Mesothelial cell of epicardium (in vitro differentiated cells): ENCODE results near the gene SCAI. TPM values are rescaled to one million over a fixed set of nuclear protein-coding genes. Genes with fewer than 3 reads are reported as not detected.
"Not testable (repeated sequence)": the region's sequence is repeated elsewhere in the genome, so short reads cannot be mapped to it uniquely, and the experiment has no call there.

Source experiments
- DNase-seq, 2 experiments: peaks; one replicate each; pipeline ENCODE4 v3.0.0; 2021; ENCODE audit warnings: low spot score in 2 of 2; ENCODE audit not compliant: unreplicated experiment in 2 of 2
- H3K27ac Mint-ChIP-seq: 2 replicates; pipeline ENCODE4 v1.8.0; 2021; ENCODE audit warnings: mixed read lengths
- H3K27me3 Mint-ChIP-seq: 2 replicates; pipeline ENCODE4 v1.8.0; 2021; ENCODE audit warnings: low read depth, mixed read lengths
- H3K36me3 Mint-ChIP-seq: 2 replicates; pipeline ENCODE4 v1.8.0; 2021; ENCODE audit warnings: mixed read lengths
- H3K4me1 Mint-ChIP-seq: 2 replicates; pipeline ENCODE4 v1.8.0; 2021; ENCODE audit warnings: mixed read lengths
- H3K4me3 Mint-ChIP-seq: 2 replicates; pipeline ENCODE4 v1.8.0; 2021; ENCODE audit warnings: mild to moderate bottlenecking, moderate library complexity, mixed read lengths
- H3K9me3 Mint-ChIP-seq: 2 replicates; pipeline ENCODE4 v1.8.0; 2021; ENCODE audit warnings: mixed read lengths
- total RNA-seq: library from RNA; stranded (reverse); gene quantifications from 3 replicates; pipeline ENCODE4 v1.2.1, GENCODE V29; 2021
- TF ChIP-seq, protein P1 (sequence below): fragments of 200-600 bp; sonication (generic); IDR thresholded peaks from one replicate; pipeline ENCODE4 v1.5.0; 2021; ENCODE audit warnings: antibody characterized with exemption; ENCODE audit not compliant: unreplicated experiment

SCAI gene
- total RNA-seq, 1 donor from 2014 or later = 22.7 TPM

DNA sequence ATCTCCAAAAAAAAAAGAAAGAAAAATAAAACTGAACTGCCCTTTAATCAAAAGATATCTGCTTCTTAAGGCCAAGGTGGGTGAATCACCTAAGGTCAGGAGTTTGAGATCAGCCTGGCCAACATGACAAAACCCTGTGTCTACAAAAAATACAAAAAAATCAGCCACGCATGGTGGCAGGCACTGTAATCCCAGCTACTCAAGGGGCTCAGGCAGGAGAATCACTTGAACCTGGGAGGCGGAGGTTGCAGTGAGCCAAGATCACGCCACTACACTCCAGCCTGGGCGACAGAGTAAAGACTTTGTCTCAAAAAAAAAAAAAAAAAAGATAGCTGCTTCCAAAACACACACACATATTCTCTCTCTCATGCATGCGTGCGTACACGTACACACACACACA is 17.8 kb downstream of the SCAI start:
- TF ChIP-seq, protein P1, sequence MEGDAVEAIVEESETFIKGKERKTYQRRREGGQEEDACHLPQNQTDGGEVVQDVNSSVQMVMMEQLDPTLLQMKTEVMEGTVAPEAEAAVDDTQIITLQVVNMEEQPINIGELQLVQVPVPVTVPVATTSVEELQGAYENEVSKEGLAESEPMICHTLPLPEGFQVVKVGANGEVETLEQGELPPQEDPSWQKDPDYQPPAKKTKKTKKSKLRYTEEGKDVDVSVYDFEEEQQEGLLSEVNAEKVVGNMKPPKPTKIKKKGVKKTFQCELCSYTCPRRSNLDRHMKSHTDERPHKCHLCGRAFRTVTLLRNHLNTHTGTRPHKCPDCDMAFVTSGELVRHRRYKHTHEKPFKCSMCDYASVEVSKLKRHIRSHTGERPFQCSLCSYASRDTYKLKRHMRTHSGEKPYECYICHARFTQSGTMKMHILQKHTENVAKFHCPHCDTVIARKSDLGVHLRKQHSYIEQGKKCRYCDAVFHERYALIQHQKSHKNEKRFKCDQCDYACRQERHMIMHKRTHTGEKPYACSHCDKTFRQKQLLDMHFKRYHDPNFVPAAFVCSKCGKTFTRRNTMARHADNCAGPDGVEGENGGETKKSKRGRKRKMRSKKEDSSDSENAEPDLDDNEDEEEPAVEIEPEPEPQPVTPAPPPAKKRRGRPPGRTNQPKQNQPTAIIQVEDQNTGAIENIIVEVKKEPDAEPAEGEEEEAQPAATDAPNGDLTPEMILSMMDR = no peak
- DNase-seq = no peak
- Mint-ChIP-seq H3K36me3 (peaks cover 4% of the 10 kb centered on the region), H3K27me3 (no peaks in the 10 kb centered on the region), H3K27ac (no peak overlapping the region), H3K9me3 (no peaks in the 10 kb centered on the region), H3K4me1 (peaks cover 5% of the 10 kb centered on the region), H3K4me3 (no peak overlapping the region)

DNA sequence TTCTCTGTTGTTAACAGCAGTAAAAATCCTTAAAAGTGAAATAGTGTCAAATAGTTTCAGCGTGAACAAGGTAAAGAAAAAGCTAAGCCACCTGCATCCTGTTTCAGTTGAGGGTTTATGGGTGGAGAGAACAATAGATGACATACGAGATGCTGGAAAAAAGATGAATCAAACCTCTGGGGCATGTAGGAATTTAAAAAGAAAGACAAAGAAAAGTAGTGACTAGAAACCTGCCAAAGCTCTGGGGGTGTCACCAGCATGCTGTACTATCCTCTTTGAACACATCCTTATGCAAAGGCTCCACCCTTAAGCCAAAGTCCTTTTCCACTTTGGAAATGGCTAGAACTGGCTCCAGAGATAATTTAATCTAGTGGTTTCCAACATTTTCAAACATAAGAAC is 22.2 kb downstream of the SCAI start:
- H3K4me1 Mint-ChIP-seq = peaks cover 13% of the 10 kb centered on the region

DNA sequence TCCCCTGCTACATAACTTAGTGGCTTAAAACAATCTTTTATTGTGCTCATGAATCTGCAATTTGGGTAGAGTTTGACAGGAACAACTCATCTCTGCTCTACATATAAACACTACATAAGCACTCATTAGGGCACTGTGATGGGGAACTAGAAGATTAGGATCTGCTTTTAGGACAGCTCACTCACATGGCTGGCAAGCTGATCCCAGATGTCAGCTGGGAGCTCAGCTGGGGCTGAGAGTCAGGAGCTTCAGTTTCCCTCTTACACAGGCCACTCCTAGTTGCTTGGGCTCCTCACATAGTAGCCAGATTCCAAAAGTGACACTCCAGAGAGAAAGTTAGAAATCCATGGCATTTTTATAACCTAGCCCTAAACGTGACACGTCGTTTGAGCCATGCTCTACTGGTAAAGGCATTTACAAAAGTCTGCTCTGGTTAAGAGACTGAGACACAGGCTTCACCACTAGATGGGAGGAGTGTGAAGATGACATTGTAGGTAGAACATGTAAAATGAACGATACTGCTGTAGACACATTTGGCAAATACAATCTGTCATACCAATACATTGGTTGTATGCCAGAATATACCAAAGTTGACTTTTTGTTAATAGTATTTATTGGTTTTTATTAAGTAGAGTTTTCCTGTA is 23.6 kb downstream of the SCAI start:
- Mint-ChIP-seq H3K36me3 (peaks cover 9% of the 10 kb centered on the region), H3K4me3 (no peak overlapping the region), H3K4me1 (peaks cover 9% of the 10 kb centered on the region), H3K27me3 (no peaks in the 10 kb centered on the region), H3K27ac (peak overlapping the region; percentile 17), H3K9me3 (peaks cover 3% of the 10 kb centered on the region)
- no peak for DNase-seq
- TF ChIP-seq, protein P1 = no peak

More for the DNA sequence above, 22.2 kb downstream of the SCAI start:
- no peaks in the 10 kb centered on the region for H3K27me3 Mint-ChIP-seq
- TF ChIP-seq, protein P1 = no peak
- H3K36me3 Mint-ChIP-seq = peaks cover 9% of the 10 kb centered on the region
- no peak for DNase-seq
- H3K9me3 Mint-ChIP-seq = no peaks in the 10 kb centered on the region
- no peak overlapping the region for H3K27ac Mint-ChIP-seq
- H3K4me3 Mint-ChIP-seq = no peak overlapping the region

DNA sequence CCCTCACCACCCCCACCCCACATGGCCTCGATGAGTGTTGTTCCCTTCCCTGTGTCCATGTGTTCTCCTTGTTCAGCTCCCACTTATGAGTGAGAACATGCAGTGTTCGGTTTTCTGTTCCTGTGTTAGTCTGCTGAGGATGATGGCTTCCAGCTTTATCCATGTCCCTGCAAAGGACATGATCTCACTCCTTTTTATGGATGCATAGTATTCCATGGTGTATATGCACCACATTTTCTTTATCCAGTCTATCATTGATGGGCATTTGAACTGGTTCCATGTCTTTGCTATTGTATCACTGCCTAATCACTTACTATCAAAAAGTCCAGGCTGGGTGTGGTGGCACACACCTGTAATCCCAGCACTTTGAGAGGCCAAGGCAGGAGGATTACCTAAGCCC is 24.6 kb downstream of the SCAI start:
- not testable (repeated sequence) for H3K27ac Mint-ChIP-seq, H3K9me3 Mint-ChIP-seq, DNase-seq, H3K4me1 Mint-ChIP-seq, H3K4me3 Mint-ChIP-seq, H3K36me3 Mint-ChIP-seq, H3K27me3 Mint-ChIP-seq

DNA sequence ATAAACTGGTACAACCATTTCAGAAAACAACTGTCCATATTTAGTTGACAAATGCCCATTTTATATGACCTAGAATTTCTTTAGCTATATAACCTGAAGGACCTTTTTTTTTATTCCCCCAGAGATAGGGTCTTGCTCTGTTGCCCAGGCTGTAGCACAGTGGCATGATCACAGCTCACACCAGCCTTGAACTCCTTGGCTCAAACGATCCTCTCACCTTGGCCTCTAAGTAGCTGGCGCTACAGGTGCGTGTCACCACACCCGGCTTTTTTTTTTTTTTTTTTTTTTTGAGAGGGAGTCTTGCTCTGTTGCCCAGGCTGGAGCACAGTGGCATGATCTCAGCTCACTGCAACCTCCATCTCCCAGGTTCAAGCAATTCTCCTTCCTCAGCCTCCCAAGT is 28.8 kb downstream of the SCAI start:
- Mint-ChIP-seq H3K9me3 (peaks cover 42% of the 10 kb centered on the region), H3K36me3 (peaks cover 41% of the 10 kb centered on the region)
- H3K4me1 Mint-ChIP-seq, H3K27me3 Mint-ChIP-seq, H3K27ac Mint-ChIP-seq, H3K4me3 Mint-ChIP-seq, DNase-seq: not testable (repeated sequence)

DNA sequence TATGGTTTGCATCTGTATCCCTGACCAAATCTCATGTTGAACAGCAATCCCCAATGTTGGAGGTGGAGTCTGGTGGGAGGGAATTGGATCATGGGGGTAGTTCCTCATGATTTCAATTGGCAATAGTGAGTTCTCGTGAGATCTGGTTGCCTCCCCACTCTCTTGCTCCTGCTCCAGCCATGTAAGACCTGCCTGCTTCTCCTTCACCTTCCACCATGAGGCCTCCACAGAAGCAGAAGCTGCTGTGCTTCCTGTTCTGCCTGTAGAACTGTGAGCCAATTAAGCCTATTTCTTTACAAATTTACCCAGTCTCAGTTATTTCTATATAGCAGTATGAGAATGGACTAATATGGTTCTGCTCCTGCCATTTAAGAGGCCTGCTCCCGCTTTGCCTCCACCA is 32.9 kb downstream of the SCAI start:
- Mint-ChIP-seq H3K4me1 (peaks cover 5% of the 10 kb centered on the region), H3K4me3 (no peak overlapping the region), H3K9me3 (peaks cover 42% of the 10 kb centered on the region), H3K36me3 (peaks cover 40% of the 10 kb centered on the region), H3K27ac (no peak overlapping the region), H3K27me3 (no peaks in the 10 kb centered on the region)
- no peak for DNase-seq
- TF ChIP-seq, protein P1 = no peak

DNA sequence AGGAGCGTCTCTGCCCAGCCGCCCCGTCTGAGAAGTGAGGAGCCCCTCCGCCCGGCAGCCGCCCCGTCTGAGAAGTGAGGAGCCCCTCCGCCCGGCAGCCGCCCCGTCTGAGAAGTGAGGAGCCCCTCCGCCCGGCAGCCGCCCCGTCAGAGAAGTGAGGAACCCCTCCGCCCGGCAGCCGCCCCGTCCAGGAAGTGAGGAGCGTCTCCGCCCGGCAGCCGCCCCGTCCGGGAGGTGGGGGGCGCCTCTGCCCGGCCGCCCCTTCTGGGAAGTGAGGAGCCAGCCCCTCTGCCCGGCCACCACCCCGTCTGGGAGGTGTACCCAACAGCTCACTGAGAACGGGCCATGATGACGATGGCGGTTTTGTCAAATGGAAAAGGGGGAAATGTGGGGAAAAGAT is 34.8 kb downstream of the SCAI start:
- Mint-ChIP-seq H3K4me1 (peaks cover 12% of the 10 kb centered on the region), H3K36me3 (peaks cover 35% of the 10 kb centered on the region), H3K9me3 (peaks cover 35% of the 10 kb centered on the region)
- not testable (repeated sequence) for H3K27me3 Mint-ChIP-seq, H3K4me3 Mint-ChIP-seq, DNase-seq, H3K27ac Mint-ChIP-seq
